Heart left ventricle (tissue), 16 donors: ENCODE measurements around the gene DLGAP5. TPM values are rescaled to one million over a fixed set of nuclear protein-coding genes. Genes with fewer than 3 reads are reported as not detected.

Experiments used
- ATAC-seq, 4 donors: fragments of 200-7000 bp; cut with Tn5 transposase; one replicate each; pipeline ENCODE4 v1.9.1; 2020 to 2022; ENCODE audit warnings: moderate library complexity in 4 of 4, mild to moderate bottlenecking in 3 of 4, moderate number of reproducible peaks in 1 of 4
- DNase-seq, 5 donors: peaks; one replicate each; pipeline ENCODE4 v3.0.0-alpha.2; 2020
- H3K27ac ChIP-seq, 12 donors: fragments of 200-600 bp; sonication (generic) in 4 of 12; one replicate each; pipeline versions ENCODE4 v1.5.0 to v1.8.0; 2016 to 2022; ENCODE audit warnings: mild to moderate bottlenecking in 2 of 12
- H3K27me3 ChIP-seq, 9 donors: fragments of 200-600 bp; sonication (generic) in 2 of 9; one replicate each; pipeline versions ENCODE4 v1.5.1 to v1.8.0; 2016 to 2022; ENCODE audit warnings: mild to moderate bottlenecking in 3 of 9
- H3K36me3 ChIP-seq, 9 donors: fragments of 200-600 bp; sonication (generic) in 2 of 9; one replicate each; pipeline versions ENCODE4 v1.5.0 to v1.8.0; 2018 to 2022; ENCODE audit warnings: mild to moderate bottlenecking in 2 of 9
- H3K4me1 ChIP-seq, 12 donors: fragments of 200-600 bp; sonication (generic) in 4 of 12; one replicate each; pipeline versions ENCODE4 v1.5.0 to v1.8.0; 2016 to 2022; ENCODE audit warnings: mild to moderate bottlenecking in 3 of 12
- H3K4me3 ChIP-seq, 12 donors: fragments of 200-600 bp; sonication (generic) in 4 of 12; one replicate each; pipeline versions ENCODE4 v1.5.0 to v1.8.0; 2017 to 2022; ENCODE audit warnings: mild to moderate bottlenecking in 9 of 12, moderate library complexity in 4 of 12
- H3K9me3 ChIP-seq, 12 donors: fragments of 200-600 bp; sonication (generic) in 4 of 12; one replicate each; pipeline versions ENCODE4 v1.5.0 to v1.8.0; 2016 to 2022; ENCODE audit warnings: mild to moderate bottlenecking in 1 of 12
- CTCF ChIP-seq, 12 donors: fragments of 200-600 bp; sonication (generic) in 4 of 12; IDR thresholded peaks; one replicate each; pipeline versions ENCODE4 v1.5.0 to v1.8.0; 2018 to 2022; ENCODE audit warnings: antibody characterized with exemption in 12 of 12, mild to moderate bottlenecking in 5 of 12
- POLR2A ChIP-seq, 2 donors: fragments of 450-650 bp; IDR thresholded peaks; one replicate each; pipeline ENCODE4 v1.6.1; 2017; ENCODE audit warnings: antibody characterized with exemption in 2 of 2, mild to moderate bottlenecking in 2 of 2, moderate library complexity in 2 of 2
- WGBS, 4 donors: extraction: QIAGEN DNeasy Blood & Tissue Kit in 2 of 4; methylation state at CpG; one replicate each; pipeline versions ENCODE4 v1.1.5 to v1.1.7; 2013 to 2018; 5-methylcytosine and 5-hydroxymethylcytosine counted together
- intact Hi-C, 10 donors: fragments of 100-400 bp; cut with DNase I; formaldehyde crosslinking; loops; one replicate each; pipeline versions ENCODE4 v1.11.1 to v1.14.2; 2022
- polyA plus RNA-seq, 2 donors: library from polyadenylated mRNA; stranded (reverse); fragments of 200-250 nt; gene quantifications; one replicate each; pipeline ENCODE4 v1.2.3, GENCODE V29; 2013
- total RNA-seq, 9 donors: library from RNA; depleted of rRNA in 2 of 9; stranded (reverse); fragments of >200 nt in 2 of 9; fragmentation: NEBNext Ultra II Directional in 3 of 9; extraction: Animal tissue kit (Norgen Biotek cat#: 25700) in 3 of 9; gene quantifications; one replicate each; pipeline versions ENCODE4 v1.1.0 to v1.2.4, GENCODE V29; 2016 to 2023
- donor health status: ischemic (EF 13 %, LVEDD 7.1; RV severe dilation, severe dysfunction).
- donor health status: healthy with polysubstance abuse.
- donor health status: DM: no; HTN: yes; CAD: no.
- donor health status: DM: no; HTN: no; CAD: no.
- donor health status: ischemic (EF 25% LVEDD 6.9; RV normal size, moderate dysfunction).
- donor health status: ischemic (EF 25% LVEDD 5.7; RV mildly dilated, moderate dysfunction).
- donor health status: healthy.
- donor health status: DM: yes; HTN: yes; CAD: no.
- donor health status: ischemic (EF 35%, LVEDD 5.7; RV mildly dilated, moderate dysfunction).
- donor health status: nonischemic (EF 11% LVEDD 7.7; RV severe dilation, severe dysfunction).
- donor health status: DM: yes; HTN: yes; CAD: no.
- donor health status: PGD.
- donor health status: ischemic (EF 29% LVEDD 5.4; RV normal size, mild dysfunction).
- donor health status: nonischemic (EF 23%, LVEDD 6.1; RV moderate dilation, normal function).

DLGAP5 gene
- total and polyA plus RNA-seq, 11 donors = 0.12 to 11.1 (median 0.42) TPM; not detected in 3

DNA sequence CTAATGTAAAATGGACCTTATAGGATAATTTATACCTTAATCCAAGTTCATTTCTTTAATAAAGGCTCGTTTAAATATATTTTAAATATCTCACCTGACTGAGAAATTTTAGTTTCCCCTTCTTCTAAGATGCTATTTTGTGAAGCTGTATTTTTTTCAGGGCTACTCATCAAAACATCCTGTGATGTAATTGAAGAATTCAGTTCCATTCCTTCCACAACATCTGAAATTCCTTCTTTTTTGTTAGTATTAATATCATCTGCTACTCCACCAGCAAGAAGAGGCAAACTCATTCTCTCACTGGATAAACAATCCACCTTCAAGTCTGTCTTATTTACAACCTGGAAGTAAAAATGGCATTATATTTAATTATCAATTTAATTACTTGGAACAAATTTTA, 39.8 kb downstream of the DLGAP5 start:
- peaks cover 0 to 5% (median 0%) of the 10 kb centered on the region in 12 donors for H3K4me1 ChIP-seq
- WGBS, 4 donors = 78 to 85% (median 81%) methylated on average over 1 of the region's 1 CpG
- TF ChIP-seq POLR2A (IDR thresholded peaks at IDR 0.05) (no peak), CTCF (IDR thresholded peaks at IDR 0.05) (no peak)
- no peaks in the 10 kb centered on the region for H3K27me3 ChIP-seq
- H3K36me3 ChIP-seq = peaks cover 0 to 15% (median 4%) of the 10 kb centered on the region in 9 donors
- no peak overlapping the region for H3K4me3 ChIP-seq
- DNase-seq (no peak), ATAC-seq (no peak)
- H3K9me3 ChIP-seq = no peaks in the 10 kb centered on the region
- no peak overlapping the region for H3K27ac ChIP-seq
- intact Hi-C loops = no loop called here

GRCh38 chr14:55146425-55146824, 45.0 kb downstream of the DLGAP5 start:
- DNase-seq = no peak
- ATAC-seq = peak in 1 of 4 donors; percentile 49
- no peaks in the 10 kb centered on the region for H3K9me3 ChIP-seq
- no peak overlapping the region for H3K4me3 ChIP-seq
- peaks cover 0 to 66% (median 55%) of the 10 kb centered on the region in 9 donors for H3K36me3 ChIP-seq
- no peaks in the 10 kb centered on the region for H3K27me3 ChIP-seq
- intact Hi-C loops = no loop called here
- TF ChIP-seq POLR2A (IDR thresholded peaks at IDR 0.05) = no peak
- peaks cover 0 to 5% (median 0%) of the 10 kb centered on the region in 12 donors for H3K4me1 ChIP-seq
- no peak overlapping the region for H3K27ac ChIP-seq
- 59 to 69% (median 64%) methylated on average over 2 of the region's 2 CpGs for WGBS, 4 donors

- no peaks in the 10 kb centered on the region for H3K9me3 ChIP-seq
- intact Hi-C loops = no loop called here
- no peaks in the 10 kb centered on the region for H3K27me3 ChIP-seq
- DNase-seq = no peak
- 75 to 85% (median 82%) methylated on average over 2 of the region's 2 CpGs for WGBS, 4 donors
- peaks cover 0 to 97% (median 92%) of the 10 kb centered on the region in 9 donors for H3K36me3 ChIP-seq
- no peak for ATAC-seq
- H3K4me1 ChIP-seq = peaks cover 0 to 23% (median 11%) of the 10 kb centered on the region in 12 donors
- no peak overlapping the region for H3K27ac ChIP-seq
- no peak overlapping the region for H3K4me3 ChIP-seq
- TF ChIP-seq POLR2A (IDR thresholded peaks at IDR 0.05) (no peak), CTCF (IDR thresholded peaks at IDR 0.05) (no peak)
Measured at GRCh38 chr14:55142466-55142865, 48.9 kb downstream of the DLGAP5 start.

DNA sequence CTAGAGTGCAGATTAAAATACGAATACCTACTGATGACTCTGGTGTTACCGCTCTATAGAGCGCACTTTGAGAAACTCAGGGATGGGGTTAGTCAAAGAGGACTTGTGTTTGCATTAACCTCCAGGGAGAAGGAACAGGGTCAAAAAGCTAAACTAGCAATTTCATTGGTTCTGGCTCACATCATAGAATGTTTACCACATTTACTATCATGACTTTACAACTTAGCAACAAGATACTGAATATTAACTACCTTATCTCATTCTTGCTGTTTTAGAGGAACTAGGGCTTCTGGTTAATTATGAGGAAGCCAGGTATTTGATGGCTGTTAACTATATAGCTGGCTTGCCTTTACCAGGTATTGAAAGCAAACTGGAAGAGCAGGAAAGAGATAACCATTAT, 49.6 kb downstream of the DLGAP5 start:
- H3K36me3 ChIP-seq = peaks cover 0 to 91% (median 89%) of the 10 kb centered on the region in 9 donors
- TF ChIP-seq POLR2A (IDR thresholded peaks at IDR 0.05) (no peak), CTCF (IDR thresholded peaks at IDR 0.05) (no peak)
- peaks cover 0 to 30% (median 16%) of the 10 kb centered on the region in 12 donors for H3K4me1 ChIP-seq
- H3K9me3 ChIP-seq = no peaks in the 10 kb centered on the region
- H3K27ac ChIP-seq = no peak overlapping the region
- H3K4me3 ChIP-seq = no peak overlapping the region
- ATAC-seq (no peak), DNase-seq (no peak)
- H3K27me3 ChIP-seq = no peaks in the 10 kb centered on the region
- intact Hi-C loops = no loop called here
- WGBS, 4 donors = 88 to 97% (median 95%) methylated on average over 3 of the region's 3 CpGs
